ENCODE measurements around the gene SEC24B. TPM values are rescaled to one million over a fixed set of nuclear protein-coding genes. Genes with fewer than 3 reads are reported as not detected.

The SEC24B gene
- total and polyA plus RNA-seq, 2 donors (not counting 3 experiments of a cell fraction or from before 2014, with no cell fraction given) = 35.9 to 46.2 TPM

DNA sequence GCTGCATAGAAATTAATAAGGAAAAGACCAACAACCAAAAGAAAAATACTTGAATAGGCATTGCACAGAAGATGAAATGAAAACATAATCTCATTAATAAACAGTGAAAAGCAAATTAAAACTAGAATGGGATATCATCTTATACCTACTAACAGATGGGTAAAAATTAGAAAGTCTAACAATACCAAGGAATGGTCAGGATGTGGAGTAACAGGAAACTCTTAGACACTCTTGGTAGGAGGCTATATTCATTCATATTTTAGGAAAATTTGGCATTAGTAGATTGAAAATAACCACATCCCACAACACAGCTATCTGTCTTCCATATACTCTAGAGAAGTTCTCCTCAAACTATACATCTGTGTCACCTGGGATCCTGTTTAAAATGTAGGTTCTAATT lies 36.3 kb downstream of the SEC24B start:
- ChIA-PET CTCF (interaction anchor here (1.4 to 1.5 kb wide), 3 partner anchors 8 to 36 kb away, joined by 3 to 5 read pairs (median 5); partner anchors contain the start of gene SEC24B), POLR2A (no interaction called here)
- Histone ChIP-seq H3K27ac (ENCODE audit: insufficient read depth, low read depth, low read length) (no peak overlapping the region), H4K20me1 (replicated peaks; ENCODE audit: control insufficient read depth, extremely low read depth, insufficient read depth, low read length) (peaks cover 20% of the 10 kb centered on the region), H3K4me1 (ENCODE audit: control insufficient read depth, extremely low read depth, insufficient read depth, low read length) (peaks cover 20% of the 10 kb centered on the region), H3K36me3 (ENCODE audit: control insufficient read depth in 2 of 2, extremely low read depth in 1 of 2, insufficient read depth in 2 of 2, low read length in 2 of 2) (peaks cover 0 to 12% of the 10 kb centered on the region in 2 experiments), H3K27me3 (ENCODE audit: control insufficient read depth in 2 of 2, insufficient read depth in 2 of 2, low read length in 2 of 2) (no peaks in the 10 kb centered on the region), H3K9me1 (replicated peaks; ENCODE audit: control insufficient read depth, extremely low read depth, insufficient read depth, low read length) (no peaks in the 10 kb centered on the region), H3K9me3 (replicated peaks; ENCODE audit: control insufficient read depth, insufficient read depth, low read length) (no peaks in the 10 kb centered on the region), H2AFZ (ENCODE audit: low read depth, low read length) (no peak overlapping the region), H3K4me3 (replicated peaks in 1 of 3; ENCODE audit: insufficient read depth in 1 of 3, low read depth in 1 of 3, low read length in 3 of 3) (no peak overlapping the region), H3K9ac (replicated peaks; ENCODE audit: extremely low read depth, insufficient read depth, low read length) (no peak overlapping the region), H3K79me2 (ENCODE audit: control insufficient read depth, insufficient read depth, low read length) (peaks cover 86% of the 10 kb centered on the region), H3K4me2 (ENCODE audit: insufficient read depth, low read length) (no peak overlapping the region)
- BruUV-seq (replicated peaks) = no TSS peak
- no peak for FAIRE-seq
- dilution Hi-C loops (cut with MboI; ENCODE audit: extremely low pct_ligation_motif_present, low sequenced_read_pairs) (no loop called here), intact Hi-C loops (cut with micrococcal nuclease) (no loop called here)
- no peak for DNase-seq (ENCODE audit: low read depth, low spot score)
- TF ChIP-seq JUN (IDR thresholded peaks at IDR 0.05; ENCODE audit: borderline replicate concordance, insufficient read depth, insufficient read length, low read depth) (no peak), FOS (IDR thresholded peaks at IDR 0.05; ENCODE audit: borderline replicate concordance, insufficient read depth, low read length) (no peak), CTCF (IDR thresholded peaks at IDR 0.05; ENCODE audit: extremely low read depth in 1 of 2, insufficient read depth in 1 of 2, low read depth in 1 of 2, low read length in 2 of 2) (no peak), GATA2 (IDR thresholded peaks at IDR 0.05; ENCODE audit: insufficient read depth, insufficient read length, low read depth, low read length) (no peak)
- TF ChIP-seq, protein P1, sequence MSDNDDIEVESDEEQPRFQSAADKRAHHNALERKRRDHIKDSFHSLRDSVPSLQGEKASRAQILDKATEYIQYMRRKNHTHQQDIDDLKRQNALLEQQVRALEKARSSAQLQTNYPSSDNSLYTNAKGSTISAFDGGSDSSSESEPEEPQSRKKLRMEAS (IDR thresholded peaks at IDR 0.05; ENCODE audit: insufficient read depth, insufficient read length) = no peak
